HG03575 (cell line): ENCODE data around the gene PRCD.
"Not testable (repeated sequence)": the region's sequence is repeated elsewhere in the genome, so short reads cannot be mapped to it uniquely, and the experiment has no call there.

Experiments
- ATAC-seq: cut with Tn5 transposase; IDR thresholded peaks from one replicate; pipeline ENCODE4 v1.9.1; 2021; ENCODE audit not compliant: unreplicated experiment, insufficient number of reproducible peaks, low FRiP score; ENCODE audit errors: extremely low read depth

PRCD gene

DNA sequence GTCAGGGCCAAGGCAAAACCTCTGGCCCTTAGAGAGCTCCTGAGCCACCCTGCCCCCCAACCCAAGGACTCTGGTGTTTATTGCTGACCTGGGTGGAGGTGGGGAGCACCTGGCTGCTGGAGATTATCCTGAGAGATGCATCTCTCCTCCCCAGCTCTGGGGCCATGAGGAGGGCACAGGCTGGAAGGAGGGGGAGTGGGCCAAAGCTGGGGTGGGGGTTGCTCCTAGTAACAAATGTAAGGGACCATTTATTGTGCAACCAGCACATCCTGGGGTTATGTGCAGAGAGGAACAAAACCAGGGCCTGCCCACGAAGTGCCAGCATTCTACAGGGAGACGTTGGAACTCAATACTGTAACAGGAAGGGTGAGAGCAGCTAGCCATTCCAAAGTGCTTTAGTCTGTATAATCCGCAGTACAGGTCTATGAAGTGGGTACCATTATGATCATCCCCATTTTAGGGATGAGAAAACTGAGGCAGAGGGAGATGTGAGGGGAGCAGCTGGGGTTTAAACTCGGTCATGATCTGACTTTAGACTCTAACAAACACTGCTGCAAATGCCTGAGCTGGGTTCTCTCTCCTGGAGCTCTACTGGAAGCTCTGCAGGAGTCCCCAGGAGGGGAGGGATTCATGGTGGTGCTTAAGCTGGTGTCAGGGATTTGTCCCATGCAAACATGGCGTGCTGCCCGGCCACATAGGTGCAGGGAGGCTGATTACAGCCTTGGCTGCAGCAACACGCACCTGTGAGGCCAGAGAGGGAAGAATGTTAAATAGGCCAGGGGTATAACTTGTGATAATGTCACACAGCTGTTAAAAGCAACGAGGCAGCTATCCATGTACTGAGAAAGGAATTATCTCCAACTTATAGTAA is 37.3 kb upstream of the PRCD start:
- ATAC-seq, result no peak

DNA sequence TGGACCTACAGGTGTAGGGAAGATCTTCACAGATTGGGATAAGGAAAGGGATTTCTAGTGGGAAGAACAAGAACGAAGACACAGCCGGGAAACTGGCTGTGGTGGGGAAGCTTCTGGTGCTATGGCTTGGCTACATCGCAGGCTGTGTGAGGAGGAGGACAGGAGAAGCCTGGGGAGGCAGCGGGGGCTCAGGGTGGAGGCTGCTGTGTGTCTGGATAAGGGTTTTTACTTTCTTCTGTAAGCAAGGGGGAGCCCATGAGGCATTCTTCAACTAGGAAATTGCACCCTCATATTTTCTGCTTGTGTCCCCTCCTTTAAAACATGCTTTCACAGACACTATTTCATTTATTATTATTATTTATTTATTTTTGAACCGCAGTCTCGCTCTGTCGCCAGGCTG is 35.7 kb upstream of the PRCD start:
- ATAC-seq, result no peak

DNA sequence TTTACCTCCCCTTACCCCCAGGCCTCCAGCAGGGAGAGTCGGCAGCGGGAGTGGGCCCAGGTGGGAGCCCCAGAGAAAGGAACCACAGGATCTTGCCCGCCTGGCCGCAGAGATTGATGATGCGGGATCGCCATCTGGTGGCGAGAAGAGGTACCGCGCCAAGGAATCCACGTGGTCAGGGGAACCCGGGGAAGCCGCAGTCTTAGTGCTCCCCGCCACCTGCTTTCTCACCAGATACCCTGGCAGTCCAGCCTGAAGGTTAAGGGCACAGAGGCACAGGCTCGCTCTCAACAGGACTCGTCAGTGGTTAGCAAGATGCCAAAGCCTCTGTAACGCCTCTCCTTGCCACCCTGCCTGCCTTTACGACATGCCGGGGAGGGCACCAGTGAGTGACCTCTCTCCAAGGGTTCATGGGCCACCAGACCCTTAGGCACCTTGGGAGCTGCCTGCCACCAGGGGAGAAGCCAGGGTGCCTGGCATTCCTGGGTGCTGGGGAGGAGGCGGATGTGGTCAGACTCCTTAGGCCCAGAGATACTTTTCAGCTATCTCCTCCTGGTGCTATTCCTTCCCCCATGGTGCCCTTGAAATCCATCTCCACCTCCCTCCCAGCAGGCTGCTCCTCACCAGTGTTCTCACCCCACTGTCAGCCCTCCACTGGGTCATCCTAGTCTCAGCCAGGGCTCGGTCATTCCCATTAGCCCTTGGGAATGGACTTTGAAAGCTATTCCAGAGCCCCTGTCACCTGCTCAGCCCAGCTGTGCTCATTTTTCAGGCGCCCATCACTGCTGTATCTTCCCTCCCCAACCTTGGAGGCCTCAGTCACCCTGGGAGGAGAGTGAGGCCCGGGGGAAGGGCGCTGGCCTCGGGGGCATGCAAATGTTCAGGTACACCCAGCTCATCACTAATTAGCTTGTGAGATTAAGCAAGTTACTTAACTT is 33.2 kb upstream of the PRCD start:
- no peak for ATAC-seq

DNA sequence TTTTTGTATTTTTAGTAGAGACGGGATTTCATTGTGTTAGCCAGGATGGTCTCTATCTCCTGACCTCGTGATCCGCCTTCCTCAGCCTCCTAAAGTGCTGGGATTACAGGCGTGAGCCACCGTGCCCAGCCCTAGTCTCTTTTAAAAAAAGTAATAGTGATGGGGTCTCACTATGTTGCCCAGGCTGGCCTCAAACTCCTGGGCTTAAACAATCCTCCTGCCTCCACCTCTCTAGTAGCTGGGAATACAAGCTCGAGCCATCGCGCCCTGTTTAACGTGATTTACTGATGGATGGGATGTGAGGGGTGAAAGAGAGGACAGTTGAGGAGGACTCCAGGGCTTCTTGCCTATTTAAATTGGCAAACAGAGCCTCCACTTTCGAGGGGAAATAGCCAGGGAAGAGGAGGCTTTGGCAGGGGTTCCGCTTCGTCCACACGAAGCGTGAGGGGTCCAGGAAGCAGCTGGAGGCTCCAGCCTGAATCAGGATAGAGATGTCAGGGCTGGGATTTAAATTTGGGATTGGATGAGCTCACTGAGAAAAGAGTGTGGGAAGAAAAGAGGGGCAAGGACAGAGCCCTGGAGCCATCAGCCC is 31.3 kb upstream of the PRCD start:
- not testable (repeated sequence) for ATAC-seq

DNA sequence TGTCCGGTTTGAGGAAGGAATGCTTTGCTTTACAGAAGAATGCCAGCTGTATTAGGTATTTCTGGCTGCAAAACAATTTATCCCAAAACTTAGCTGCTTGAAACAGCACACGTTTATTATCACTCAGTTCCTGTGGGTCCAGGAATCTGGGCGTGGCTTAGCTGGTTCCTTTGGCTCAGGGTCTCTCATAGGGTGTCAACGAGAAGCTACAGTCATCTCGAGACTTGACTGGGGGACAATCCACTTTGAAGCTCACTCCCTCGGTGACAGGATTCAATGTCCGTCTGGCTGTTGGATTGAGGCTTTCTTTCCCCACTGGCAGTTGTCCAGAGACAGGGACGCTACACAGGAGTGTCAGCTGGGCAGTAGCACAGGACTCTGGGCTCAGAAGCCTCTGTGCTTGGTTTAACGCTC is 29.0 kb upstream of the PRCD start:
- ATAC-seq, result no peak

DNA sequence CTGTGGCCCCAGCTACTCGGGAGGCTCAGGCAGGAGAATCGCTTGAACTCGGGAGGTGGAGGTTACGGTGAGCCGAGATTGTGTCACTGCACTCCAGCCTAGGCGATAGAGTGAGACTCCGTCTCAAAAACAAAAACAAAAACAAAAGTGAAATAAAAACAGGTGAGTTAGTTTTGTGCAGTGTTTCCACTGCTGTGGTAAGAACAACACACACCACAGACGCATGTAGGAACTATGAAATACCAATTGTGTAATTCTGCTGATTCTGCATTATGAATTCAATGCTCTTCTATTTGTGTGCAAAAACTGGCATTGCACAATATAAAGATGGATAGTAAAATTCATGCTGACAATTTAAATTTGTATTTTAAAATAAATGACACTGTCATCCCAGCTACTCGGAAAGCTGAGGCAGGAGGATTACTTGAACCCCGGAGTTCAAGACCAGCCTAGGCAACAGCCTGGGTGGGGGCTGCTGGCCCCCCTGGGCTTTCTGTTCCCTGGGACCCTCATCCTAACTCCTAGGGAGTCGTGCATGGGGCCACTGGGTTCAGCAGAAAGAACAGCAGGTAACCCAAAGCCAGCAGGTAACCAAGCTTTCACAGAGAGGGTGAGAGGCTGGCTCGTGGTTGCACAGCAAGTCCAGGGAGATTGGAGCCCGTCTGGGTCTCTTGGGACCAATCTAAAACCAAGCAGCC is 28.0 kb upstream of the PRCD start:
- no peak for ATAC-seq

DNA sequence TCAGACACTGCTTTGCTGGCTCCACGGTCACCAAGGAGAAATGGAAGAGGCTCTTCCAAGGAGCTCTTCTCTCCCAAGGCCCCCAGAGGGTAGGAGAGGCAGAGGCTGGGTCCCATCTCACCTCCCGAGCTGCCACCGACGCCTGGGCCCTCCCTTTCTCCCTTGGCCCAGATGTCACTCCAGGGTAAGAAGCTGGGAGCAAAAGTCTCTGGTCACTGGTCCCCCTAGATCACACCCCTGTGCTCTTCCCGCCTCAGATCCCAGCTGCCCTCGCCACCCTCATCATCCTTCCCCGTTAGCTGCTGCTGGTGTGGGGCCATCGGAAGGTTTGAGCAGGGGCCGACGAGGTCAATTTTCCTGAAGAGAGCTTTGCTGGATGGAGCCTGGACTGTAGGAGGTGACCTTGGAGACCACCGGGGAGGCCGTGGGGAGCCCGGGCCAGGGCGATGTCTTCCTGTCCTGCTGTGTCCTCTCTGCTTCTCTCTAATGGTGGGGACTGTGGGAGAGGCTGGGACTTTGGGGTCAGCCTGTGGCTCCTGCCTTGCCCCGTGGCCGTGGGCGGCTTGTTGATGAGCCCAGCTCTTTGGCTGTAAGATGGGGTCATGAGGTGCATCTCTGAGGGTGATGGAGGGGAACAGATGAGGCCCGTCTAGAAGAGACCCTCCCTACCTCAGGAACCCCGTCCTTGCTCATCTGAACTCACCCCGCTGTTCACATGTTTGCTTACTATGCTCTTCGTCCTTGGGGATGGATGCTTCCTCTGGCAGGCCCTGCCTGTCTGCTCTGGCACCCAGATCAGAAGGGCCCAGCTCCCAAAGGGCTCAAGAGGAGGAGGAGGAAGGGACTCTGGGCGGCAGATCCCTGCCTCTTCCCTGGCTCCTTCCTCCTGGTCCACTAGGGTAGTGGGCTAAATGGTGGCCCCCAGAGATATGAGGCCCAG is 27.2 kb upstream of the PRCD start:
- no peak for ATAC-seq

DNA sequence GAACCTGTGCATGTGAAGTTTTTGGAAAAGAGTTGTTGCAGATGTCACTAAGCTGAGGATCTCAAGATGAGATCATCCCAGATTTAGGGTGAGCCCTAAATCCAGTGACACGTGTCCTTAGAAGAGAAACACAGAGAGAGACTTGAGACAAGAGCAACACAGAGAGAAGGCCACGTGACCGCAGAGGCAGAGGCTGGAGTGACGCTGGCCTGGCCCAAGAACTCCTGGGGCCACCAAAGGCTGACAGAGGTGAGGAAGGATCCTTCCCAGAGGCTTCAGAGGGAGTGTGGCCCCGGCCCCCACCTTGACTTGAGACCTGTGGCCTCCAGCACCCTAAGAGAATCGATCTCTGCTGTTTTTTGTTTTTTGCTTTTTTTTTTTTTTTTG is 26.5 kb upstream of the PRCD start:
- no peak for ATAC-seq

DNA sequence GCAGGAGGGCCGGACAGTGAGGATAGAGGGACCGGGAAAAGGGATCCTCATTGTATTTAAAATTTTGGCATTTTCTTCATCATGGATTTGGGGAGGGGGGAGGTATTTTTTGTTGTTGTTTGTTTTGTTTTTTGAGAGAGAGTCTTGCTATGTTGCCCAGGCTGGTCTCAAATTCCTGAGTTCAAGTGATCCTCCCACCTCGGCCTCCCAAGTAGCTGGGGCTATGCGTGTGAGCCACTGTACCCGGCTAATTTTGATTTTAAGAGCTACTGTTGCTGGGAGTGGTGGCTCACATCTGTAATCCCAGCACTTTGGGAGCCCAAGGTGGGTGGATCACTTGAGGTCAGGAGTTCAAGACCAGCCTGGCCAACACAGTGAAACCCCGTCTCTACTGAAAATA is 25.5 kb upstream of the PRCD start:
- not testable (repeated sequence) for ATAC-seq

DNA sequence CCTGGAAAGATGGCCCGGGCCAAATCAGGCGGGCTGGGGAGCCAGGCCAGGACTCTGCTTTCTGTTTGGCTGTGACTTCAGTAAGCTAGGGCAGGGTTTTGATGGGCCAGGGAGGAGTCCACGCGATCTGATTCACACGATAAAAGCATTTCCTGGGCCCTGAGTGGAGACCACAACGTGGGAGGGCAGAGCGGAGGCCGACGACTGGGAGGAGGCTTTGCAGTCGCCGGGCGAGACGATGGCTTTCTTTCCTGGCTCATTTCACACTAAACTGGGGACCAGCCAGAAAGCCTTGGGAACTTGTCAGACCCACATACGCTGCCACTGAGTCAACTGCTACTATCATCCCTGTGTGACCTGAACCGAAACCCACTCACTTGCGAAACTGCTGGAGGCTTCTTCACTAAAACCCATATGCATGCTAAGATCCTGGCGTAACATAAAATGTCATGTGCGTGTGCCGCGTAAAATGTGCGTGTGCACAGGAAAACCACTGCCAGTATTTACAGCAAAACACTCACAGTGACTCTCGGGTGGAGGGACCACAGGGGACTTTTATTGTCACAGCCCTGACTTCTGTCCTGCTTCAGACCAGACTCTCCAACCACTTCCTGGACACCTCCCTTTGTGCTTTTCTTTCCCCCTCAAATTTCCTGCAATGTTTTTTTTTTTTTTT is 24.4 kb upstream of the PRCD start:
- ATAC-seq, result no peak

DNA sequence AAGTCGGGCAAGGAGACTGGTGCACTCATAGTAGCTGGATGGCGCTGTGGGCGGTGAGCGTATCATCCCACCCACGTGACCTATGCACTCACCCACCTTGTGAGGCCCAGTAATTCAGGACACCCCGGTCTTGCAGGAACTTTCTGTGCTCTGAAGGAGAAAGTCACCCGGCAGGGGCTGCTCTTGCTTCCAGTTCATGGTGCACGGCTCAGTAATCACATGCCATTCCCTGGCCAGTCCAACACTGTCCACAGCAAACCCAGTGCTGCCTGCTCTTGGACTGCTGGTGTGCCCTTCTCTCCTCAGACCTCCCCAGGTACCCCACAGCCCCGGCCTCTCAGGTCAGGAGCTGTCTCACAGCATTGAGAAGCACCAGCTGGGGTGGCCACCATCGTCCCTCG is 22.2 kb upstream of the PRCD start:
- ATAC-seq, result no peak

DNA sequence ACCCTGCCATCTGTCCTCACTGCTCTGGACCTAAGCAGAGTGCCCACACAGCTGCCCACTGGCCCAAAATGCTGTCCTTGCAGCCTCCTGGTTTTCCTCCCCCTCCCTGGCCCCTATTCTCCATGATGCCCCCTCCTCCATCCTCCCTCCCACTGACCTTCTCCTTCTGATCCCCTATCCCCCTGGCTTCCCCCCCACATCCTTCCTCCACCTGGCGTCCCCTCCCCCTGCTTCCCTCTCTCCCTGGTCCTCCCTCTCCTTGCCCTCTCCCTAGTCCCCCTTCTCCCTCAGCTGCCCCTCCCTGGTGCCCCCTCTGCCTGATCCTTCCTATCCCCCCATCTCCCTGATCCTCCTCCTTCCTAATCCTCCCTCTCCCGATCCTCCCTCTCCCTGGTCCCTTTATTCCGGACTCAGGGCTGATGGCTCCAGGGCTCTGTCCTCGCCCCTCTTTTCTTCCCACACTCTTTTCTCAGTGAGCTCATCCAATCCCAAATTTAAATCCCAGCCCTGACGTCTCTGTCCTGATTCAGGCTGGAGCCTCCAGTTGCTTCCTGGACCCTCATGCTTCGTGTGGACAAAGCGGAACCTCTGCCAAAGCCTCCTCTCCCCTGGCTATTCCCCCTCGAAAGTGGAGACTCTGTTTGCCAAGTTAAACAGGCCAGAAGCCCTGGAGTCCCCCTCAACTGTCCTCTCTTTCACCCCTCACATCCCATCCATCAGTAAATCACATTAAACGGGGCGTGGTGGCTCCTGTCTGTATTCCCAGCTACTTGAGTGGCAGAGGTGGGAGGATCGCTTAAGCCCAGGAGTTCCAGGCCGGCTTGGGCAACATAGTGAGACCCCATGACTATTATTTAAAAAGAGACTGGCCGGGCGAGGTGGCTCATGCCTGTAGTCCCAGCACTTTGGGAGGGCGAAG is 20.5 kb upstream of the PRCD start:
- no peak for ATAC-seq

DNA sequence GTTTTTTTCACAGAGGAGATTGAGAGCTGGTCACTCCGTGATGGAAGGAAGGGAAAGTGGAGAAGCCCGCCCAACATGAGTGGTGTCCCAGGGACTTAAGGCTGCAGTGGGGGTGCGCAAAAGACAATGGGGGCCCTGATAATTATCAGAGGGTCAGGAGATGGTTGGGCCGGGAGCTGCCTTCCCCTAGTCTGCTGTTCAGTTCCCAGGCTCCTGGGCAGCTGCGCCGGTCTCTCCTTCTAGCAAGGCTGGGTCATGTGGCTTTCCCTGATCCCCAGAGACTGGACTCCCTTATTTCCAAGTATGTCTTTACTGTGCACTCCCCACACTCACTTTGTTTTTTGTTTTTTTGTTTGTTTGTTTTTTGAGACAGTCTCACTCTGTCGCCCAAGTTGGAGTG is 18.6 kb upstream of the PRCD start:
- no peak for ATAC-seq

DNA sequence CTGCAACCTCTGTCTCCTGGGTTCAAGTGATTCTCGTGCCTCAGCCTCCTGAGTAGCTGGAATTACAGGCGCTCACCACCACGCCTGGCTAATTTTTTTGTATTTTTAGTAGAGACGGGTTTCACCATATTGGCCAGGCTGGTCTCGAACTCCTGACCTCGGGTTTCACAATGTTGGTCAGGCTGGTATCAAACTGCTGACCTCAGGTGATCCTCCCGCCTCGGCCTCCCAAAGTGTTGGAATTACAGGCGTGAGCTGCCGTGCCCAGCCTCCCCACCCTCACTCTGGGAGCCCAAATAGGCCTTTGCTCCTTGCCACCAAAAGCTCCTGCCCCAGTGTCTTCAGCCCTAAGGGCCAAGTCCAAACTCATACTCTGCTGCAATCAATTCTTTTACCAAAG is 18.2 kb upstream of the PRCD start:
- not testable (repeated sequence) for ATAC-seq

DNA sequence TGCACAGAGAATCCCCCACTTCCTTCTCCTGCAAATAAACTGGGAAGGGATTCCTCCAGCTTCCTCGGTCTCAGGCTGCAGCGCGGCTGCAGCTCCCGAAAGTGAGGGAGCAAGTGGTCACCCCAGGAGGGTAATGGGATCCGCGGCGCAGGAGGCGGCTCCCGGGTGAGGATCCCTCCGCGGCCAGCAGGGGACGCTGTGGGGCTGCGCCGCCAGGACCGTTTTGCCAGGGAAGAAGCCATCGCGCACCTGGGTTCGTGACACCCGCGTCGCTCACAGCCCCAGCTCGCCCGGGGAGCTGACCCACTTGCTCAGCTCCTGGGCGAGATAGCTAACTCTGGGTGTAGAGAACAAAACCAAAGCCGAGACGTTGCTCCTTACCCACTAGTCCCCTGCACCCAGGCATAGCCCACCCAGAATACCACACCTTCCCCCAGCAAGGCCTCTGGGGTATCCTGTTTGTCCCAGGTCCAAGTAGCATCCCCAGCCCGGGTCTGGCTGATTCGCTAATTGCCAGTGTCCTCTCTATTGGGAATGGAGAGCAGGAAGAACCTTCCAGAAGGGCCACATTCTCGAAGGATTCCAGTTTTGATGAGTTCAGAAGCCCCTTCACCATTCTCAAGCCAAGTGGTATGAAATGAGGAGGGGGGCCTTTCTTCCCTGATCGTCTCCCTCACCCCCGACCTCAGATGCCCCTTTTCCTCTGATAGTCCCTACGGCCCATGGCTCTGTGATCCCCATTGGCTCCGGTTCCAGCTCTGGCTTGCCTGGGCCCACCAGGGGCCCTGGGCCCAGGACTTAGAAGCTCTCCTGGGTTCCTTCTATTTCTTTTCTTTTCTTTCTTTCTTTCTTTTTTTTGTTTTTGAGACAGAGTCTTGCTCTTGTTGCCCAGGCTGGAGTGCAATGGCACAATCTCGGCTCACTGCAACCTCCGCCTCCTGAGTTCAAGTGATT is 16.5 kb upstream of the PRCD start:
- no peak for ATAC-seq
